GM18873 (cell line): ENCODE measurements around the gene MOGAT1.
"Not testable (repeated sequence)": the region's sequence is repeated elsewhere in the genome, so short reads cannot be mapped to it uniquely, and the experiment has no call there.

Source experiments
- ATAC-seq: cut with Tn5 transposase; IDR thresholded peaks from one replicate; pipeline ENCODE4 v1.9.1; 2021; ENCODE audit warnings: mild to moderate bottlenecking, moderate library complexity, moderate number of reproducible peaks; ENCODE audit not compliant: unreplicated experiment, low FRiP score

The MOGAT1 gene

GRCh38 chr2:222708274-222708710 is 36.8 kb downstream of the MOGAT1 start:
- ATAC-seq, result no peak

- no peak for ATAC-seq
Measured at GRCh38 chr2:222709191-222709891, 37.9 kb downstream of the MOGAT1 start.

DNA sequence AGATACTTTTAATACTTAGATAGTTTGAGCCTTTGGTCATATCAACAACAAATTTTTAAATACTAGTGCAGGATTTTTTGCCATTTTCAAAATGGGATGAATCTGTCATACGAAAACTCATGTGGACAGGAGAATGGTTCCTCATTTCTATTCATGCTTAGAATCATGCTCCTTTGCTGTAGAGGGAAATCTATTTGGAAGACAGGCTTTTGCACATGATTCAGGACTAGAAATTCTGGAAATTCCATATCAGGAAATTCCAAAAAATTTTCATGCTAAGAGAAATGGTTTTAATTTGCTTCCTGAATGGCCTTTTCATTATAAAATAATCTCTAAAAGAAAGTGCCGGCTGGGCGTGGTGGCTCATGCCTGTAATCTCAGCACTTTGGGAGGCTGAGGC is 39.3 kb downstream of the MOGAT1 start:
- ATAC-seq, result no peak

- peak; percentile 56 for ATAC-seq
Measured at GRCh38 chr2:222711315-222711940, 40.0 kb downstream of the MOGAT1 start.

- ATAC-seq, result no peak
Measured at GRCh38 chr2:222713002-222713401, 41.5 kb downstream of the MOGAT1 start.

- no peak for ATAC-seq
Measured at GRCh38 chr2:222714361-222715241, 43.1 kb downstream of the MOGAT1 start.

DNA sequence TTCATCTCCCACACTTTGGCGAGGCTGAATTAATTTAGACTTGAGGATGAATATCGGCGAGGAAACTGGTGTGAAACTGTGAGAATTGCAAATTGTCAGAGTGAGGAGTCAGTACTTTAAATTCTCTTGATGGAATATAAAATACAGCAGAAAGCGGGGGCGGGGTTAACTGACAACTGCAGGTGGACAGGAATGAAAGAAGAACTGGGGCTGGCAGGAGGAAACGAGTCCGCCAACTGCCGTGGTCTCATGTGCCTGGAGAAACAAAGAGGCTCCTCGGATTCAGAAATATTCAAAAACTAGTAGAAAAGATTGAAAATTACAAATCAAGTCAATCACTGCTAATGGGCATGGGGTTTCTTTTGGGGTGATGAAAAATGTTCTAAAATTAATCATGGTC is 44.3 kb downstream of the MOGAT1 start:
- ATAC-seq, result no peak

GRCh38 chr2:222719787-222720186 is 48.3 kb downstream of the MOGAT1 start:
- not testable (repeated sequence) for ATAC-seq

GRCh38 chr2:222721597-222721996 is 50.1 kb downstream of the MOGAT1 start:
- ATAC-seq, result not testable (repeated sequence)

DNA sequence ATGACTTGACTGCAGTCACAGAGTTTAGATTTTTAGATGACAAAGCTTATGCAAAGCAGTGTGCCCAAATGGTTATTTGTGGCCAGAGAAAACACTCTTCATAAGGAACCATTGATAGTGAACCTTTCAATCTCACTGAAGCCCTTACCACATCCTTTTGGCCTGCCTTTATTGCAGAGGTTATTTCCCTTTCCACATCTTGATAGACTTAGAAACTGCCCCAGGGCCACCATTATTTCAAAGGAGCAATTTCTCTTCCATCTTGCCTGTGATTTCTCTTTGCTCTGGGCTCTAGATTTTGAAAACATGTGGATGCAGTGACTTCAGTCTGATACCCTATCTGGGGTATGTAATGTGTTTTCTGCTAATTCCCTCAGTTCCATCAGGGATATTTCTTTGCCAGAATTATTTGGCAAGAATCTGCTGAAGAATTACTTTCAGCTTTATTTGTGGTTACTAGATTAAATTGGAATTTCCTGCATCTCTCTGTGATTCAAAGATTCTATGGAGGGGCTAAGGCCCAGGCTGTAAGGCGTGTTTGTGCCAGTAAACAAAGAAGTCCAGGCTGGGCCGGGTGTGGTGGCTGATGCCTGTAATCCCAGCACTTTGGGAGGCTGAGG is 51.0 kb downstream of the MOGAT1 start:
- peak; percentile 98 for ATAC-seq

DNA sequence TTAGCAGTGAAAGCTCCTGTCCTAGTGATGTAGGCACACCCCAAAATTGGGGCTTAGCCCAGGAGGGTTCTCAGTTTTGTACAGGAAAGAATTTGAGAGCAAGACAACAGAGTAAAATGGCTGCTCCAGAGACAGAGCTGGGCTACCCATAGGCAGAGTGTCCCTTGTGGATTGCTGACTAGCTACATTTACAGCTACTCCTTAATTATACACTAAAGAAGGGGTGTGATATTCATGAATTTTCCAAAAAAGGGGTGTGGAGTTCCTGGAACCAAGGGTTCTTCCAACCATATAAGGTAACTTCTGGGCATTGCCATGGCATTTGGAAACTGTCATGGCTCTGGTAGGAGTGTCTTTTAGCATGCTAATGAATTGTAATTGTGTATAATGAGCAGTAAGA is 52.8 kb downstream of the MOGAT1 start:
- ATAC-seq, result no peak

- no peak for ATAC-seq
Measured at GRCh38 chr2:222728621-222729020, 57.2 kb downstream of the MOGAT1 start.

DNA sequence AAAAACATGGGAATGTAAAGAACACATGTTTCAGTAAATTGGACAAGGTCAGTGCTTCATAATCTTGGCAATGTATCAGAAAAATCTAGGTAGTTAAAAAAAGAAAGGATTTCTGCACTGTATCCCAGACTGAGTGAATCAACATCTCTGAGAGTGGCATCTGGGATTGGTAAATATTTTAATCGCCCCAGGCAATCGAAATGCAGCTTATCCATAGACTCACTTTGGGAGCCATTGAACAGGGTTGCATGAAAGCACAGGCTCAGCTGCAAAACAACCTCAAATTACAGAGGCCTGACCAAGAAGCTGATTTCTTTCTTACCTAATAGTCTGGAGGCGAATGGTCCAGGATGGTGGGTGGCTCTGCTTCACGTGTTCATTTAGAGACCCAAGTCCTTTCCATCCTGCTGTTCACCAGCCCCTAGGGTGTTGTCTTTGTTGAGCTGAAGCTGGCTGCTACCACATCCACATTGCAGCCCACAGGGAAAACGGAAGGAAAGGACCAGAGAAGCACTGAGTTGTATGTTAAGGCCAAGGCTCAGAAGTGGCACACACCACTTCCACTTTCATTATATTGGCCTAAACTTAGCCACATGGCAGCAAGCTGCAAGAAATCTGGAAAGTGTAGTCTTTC is 59.0 kb downstream of the MOGAT1 start:
- peak; percentile 59 for ATAC-seq

GRCh38 chr2:222731201-222731621 is 59.8 kb downstream of the MOGAT1 start:
- no peak for ATAC-seq

GRCh38 chr2:222732489-222733178 is 61.2 kb downstream of the MOGAT1 start:
- ATAC-seq, result no peak

- ATAC-seq, result no peak
Measured at GRCh38 chr2:222733470-222733845, 62.0 kb downstream of the MOGAT1 start.

DNA sequence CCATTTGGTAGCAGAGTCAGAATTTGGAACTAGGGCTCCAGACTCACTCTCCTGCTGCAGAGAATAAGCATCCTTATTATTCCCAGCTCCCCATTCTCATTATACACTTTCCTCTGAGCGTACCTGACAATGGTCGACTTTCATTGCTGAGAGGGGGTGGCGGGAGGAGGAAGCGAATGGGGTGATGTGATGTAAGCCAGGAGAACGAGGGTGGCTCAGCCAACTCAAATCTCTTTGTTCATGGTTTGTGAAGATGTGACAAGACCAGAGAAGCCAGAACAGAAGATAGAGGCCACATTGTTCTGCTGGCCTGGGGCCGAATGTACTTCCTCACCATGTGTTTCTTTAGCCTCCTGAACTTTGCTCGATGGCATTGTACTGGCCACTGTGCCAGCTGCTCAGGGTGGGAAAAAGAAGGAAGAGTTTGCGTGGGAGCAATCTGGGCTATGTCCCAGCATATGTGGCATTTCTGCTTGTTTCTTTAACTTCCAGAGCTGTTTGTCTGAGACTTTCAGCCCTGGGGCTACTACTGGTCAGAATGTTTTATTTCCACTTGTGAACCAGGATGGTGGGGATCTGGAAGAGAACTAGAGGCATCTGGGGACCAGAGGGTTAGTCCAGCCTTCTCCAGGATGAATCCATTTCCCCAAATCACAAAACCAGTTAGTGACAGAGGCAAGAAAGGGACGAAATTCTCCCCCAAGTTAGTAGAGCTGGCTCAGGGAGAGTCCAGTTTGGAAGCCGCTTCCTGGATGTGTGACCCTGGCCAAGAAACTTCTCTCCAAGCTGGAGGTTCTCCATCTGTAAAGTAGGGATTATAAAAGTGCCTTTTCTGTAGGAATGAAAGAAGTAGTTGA is 62.6 kb downstream of the MOGAT1 start:
- ATAC-seq, result no peak

GRCh38 chr2:222734703-222735014 is 63.2 kb downstream of the MOGAT1 start:
- peak; percentile 87 for ATAC-seq

GRCh38 chr2:222736301-222736700 is 64.8 kb downstream of the MOGAT1 start:
- ATAC-seq, result no peak
